ENCODE measurements around the gene TBC1D17. TPM values are rescaled to one million over a fixed set of nuclear protein-coding genes. Genes with fewer than 3 reads are reported as not detected.

TBC1D17 gene
- total and polyA plus RNA-seq, 10 of the 15 experiments (the other 5 are each of a cell fraction or from before 2014, with no cell fraction given), result 0.42 to 20.4 (median 11.2) TPM

GRCh38 chr19:49895566-49896297, 18.2 kb downstream of the TBC1D17 start:
- H3K4me1 ChIP-seq (ENCODE audit: control insufficient read depth, insufficient read depth, low read length), result peaks cover 39% of the 10 kb centered on the region
- H3K9me3 ChIP-seq (replicated peaks; ENCODE audit: control insufficient read depth, insufficient read depth, low read length), result no peaks in the 10 kb centered on the region; the same call in 2 of the 3 replicates
- DNase-seq (ENCODE audit: low read depth, low spot score) (no peak), FAIRE-seq (peak; percentile 70), ATAC-seq (peak; percentile 41)
- 2% methylated on average over 17 of the region's 17 CpGs for WGBS (ENCODE audit: insufficient coverage, insufficient replicate concordance, low lambda C conversion rate, missing lambda C conversion rate)
- no peaks in the 10 kb centered on the region for H4K20me1 ChIP-seq (ENCODE audit: control insufficient read depth, insufficient read depth)
- ChIA-PET CTCF (interaction anchor here (0.8 to 6.3 kb wide), 7 partner anchors 9 to 88 kb away, joined by 3 to 71 read pairs (median 3); partner anchors contain the start of gene NUP62), SMC1A (ENCODE audit: uncharacterized antibody, unreplicated experiment) (interaction anchor here (2.4 to 7.3 kb wide), 3 partner anchors 9 to 32 kb away, joined by 6 to 110 read pairs (median 78); partner anchors contain the start of genes ATF5 and NUP62), POLR2A (interaction anchor here (0.6 to 8.2 kb wide), 14 partner anchors 8 to 525 kb away, joined by 3 to 116 read pairs (median 8); partner anchors contain the start of genes AKT1S1, ATF5, NUP62 and TBC1D17), RAD21 (ENCODE audit: unreplicated experiment) (interaction anchor here (1.1 to 5.4 kb wide), 7 partner anchors 9 to 32 kb away, joined by 3 to 66 read pairs (median 26); partner anchors contain the start of genes ATF5 and NUP62)
- peaks cover 42% of the 10 kb centered on the region for H3K79me2 ChIP-seq (ENCODE audit: control insufficient read depth, insufficient read depth, low read length)
- no peak overlapping the region; the same call in none of the 2 replicates for H2AFZ ChIP-seq (ENCODE audit: control insufficient read depth, low read depth, low read length)
- in situ Hi-C loops (cut with MboI) (loop anchor here (25.0 kb wide), 1 partner anchor 1258 kb away; the partner anchor contains the start of genes CA11 and DBP), intact Hi-C loops (cut with micrococcal nuclease; ENCODE audit: unreplicated experiment) (loop anchor here (2.0 kb wide), 2 partner anchors 19 to 33 kb away; partner anchors contain the start of genes AKT1S1, ATF5, NUP62 and TBC1D17)
- TSS peak; percentile 82 for BruUV-seq (replicated peaks)
- no peaks in the 10 kb centered on the region; a peak in 2 of 4 replicates for H3K36me3 ChIP-seq (ENCODE audit: control insufficient read depth in 2 of 2, insufficient read depth in 2 of 2, low read length in 1 of 2)
- H3K27ac ChIP-seq (ENCODE audit: control insufficient read depth, insufficient read depth), result peak overlapping the region; percentile 91
- no peaks in the 10 kb centered on the region for H3K27me3 ChIP-seq (replicated peaks in 1 of 2; ENCODE audit: control insufficient read depth in 2 of 2, insufficient read depth in 2 of 2, low read length in 1 of 2)
- H3K9ac ChIP-seq (ENCODE audit: control insufficient read depth, insufficient read depth, low read length), result peak overlapping the region; percentile 78
- peak overlapping the region; percentile 77 for H3K4me3 ChIP-seq
- peak overlapping the region; percentile 86 for H3K4me2 ChIP-seq (ENCODE audit: control insufficient read depth, insufficient read depth)
- no peak for TF ChIP-seq ZBTB4 (CRISPR knock-in tag; IDR thresholded peaks at IDR 0.05)
- no peak for TF ChIP-seq ESRRA (IDR thresholded peaks at IDR 0.05; ENCODE audit: low read length)
- TF ChIP-seq, protein P1, sequence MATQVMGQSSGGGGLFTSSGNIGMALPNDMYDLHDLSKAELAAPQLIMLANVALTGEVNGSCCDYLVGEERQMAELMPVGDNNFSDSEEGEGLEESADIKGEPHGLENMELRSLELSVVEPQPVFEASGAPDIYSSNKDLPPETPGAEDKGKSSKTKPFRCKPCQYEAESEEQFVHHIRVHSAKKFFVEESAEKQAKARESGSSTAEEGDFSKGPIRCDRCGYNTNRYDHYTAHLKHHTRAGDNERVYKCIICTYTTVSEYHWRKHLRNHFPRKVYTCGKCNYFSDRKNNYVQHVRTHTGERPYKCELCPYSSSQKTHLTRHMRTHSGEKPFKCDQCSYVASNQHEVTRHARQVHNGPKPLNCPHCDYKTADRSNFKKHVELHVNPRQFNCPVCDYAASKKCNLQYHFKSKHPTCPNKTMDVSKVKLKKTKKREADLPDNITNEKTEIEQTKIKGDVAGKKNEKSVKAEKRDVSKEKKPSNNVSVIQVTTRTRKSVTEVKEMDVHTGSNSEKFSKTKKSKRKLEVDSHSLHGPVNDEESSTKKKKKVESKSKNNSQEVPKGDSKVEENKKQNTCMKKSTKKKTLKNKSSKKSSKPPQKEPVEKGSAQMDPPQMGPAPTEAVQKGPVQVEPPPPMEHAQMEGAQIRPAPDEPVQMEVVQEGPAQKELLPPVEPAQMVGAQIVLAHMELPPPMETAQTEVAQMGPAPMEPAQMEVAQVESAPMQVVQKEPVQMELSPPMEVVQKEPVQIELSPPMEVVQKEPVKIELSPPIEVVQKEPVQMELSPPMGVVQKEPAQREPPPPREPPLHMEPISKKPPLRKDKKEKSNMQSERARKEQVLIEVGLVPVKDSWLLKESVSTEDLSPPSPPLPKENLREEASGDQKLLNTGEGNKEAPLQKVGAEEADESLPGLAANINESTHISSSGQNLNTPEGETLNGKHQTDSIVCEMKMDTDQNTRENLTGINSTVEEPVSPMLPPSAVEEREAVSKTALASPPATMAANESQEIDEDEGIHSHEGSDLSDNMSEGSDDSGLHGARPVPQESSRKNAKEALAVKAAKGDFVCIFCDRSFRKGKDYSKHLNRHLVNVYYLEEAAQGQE (IDR thresholded peaks at IDR 0.05; ENCODE audit: low read depth, low read length), result no peak
- peak; percentile 60; the same call in 1 of the 2 replicates for TF ChIP-seq SIN3A (IDR thresholded peaks at IDR 0.05; ENCODE audit: low read depth, low read length)
- TF ChIP-seq RELA (IDR thresholded peaks at IDR 0.05; ENCODE audit: borderline replicate concordance, partially characterized antibody), result no peak
- TF ChIP-seq PML (IDR thresholded peaks at IDR 0.05; ENCODE audit: low read length), result no peak
- no peak for TF ChIP-seq NFXL1 (IDR thresholded peaks at IDR 0.05; ENCODE audit: borderline replicate concordance)
- TF ChIP-seq YBX1 (IDR thresholded peaks at IDR 0.05), result no peak
- TF ChIP-seq DPF2 (IDR thresholded peaks at IDR 0.05), result no peak
- TF ChIP-seq ZNF687 (IDR thresholded peaks at IDR 0.05), result peak; percentile 31; the same call in 1 of the 2 replicates
- TF ChIP-seq SREBF2 (IDR thresholded peaks at IDR 0.05; ENCODE audit: low read length), result no peak
